A172 (cell line): ENCODE results near the gene RAB31. TPM values are rescaled to one million over a fixed set of nuclear protein-coding genes. Genes with fewer than 3 reads are reported as not detected.

ENCODE experiments used
- DNase-seq: peaks from one replicate; pipeline ENCODE4 v3.0.0-alpha.2; 2015; ENCODE audit warnings: low spot score
- total RNA-seq: library from RNA; depleted of rRNA; stranded (reverse); fragments of >200 nt; shearing (Covaris generic); gene quantifications from 2 replicates; pipeline ENCODE4 v1.2.3, GENCODE V29; 2014

RAB31 gene
- total RNA-seq, 1 experiment from 2014 or later = 27.9 TPM

- DNase-seq = no peak
Measured at GRCh38 chr18:9788860-9789259, 80.8 kb downstream of the RAB31 start.

GRCh38 chr18:9790261-9790660, 82.2 kb downstream of the RAB31 start:
- DNase-seq = no peak

GRCh38 chr18:9791991-9792390, 83.9 kb downstream of the RAB31 start:
- DNase-seq = no peak

- DNase-seq = no peak
Measured at GRCh38 chr18:9792565-9793245, 84.6 kb downstream of the RAB31 start.

GRCh38 chr18:9796011-9796410, 87.9 kb downstream of the RAB31 start:
- DNase-seq = no peak

GRCh38 chr18:9796935-9797549, 88.9 kb downstream of the RAB31 start:
- no peak for DNase-seq

- DNase-seq = no peak
Measured at GRCh38 chr18:9802175-9803062, 94.3 kb downstream of the RAB31 start.

GRCh38 chr18:9803063-9803697, 95.1 kb downstream of the RAB31 start:
- DNase-seq = no peak

- no peak for DNase-seq
Measured at GRCh38 chr18:9803698-9804516, 95.8 kb downstream of the RAB31 start.

- no peak for DNase-seq
Measured at GRCh38 chr18:9804517-9805104, 96.5 kb downstream of the RAB31 start.

GRCh38 chr18:9806905-9807304, 98.8 kb downstream of the RAB31 start:
- DNase-seq = no peak

GRCh38 chr18:9808295-9809241, 100.5 kb downstream of the RAB31 start:
- DNase-seq = peak; percentile 34

- DNase-seq = no peak
Measured at GRCh38 chr18:9809697-9810096, 101.6 kb downstream of the RAB31 start.

- peak; percentile 39 for DNase-seq
Measured at GRCh38 chr18:9810299-9810698, 102.2 kb downstream of the RAB31 start.

GRCh38 chr18:9810994-9811705, 103.0 kb downstream of the RAB31 start:
- DNase-seq = no peak

GRCh38 chr18:9811978-9812377, 103.9 kb downstream of the RAB31 start:
- no peak for DNase-seq

- peak; percentile 81 for DNase-seq
Measured at GRCh38 chr18:9814431-9814830, 106.3 kb downstream of the RAB31 start.

GRCh38 chr18:9817286-9817685, 109.2 kb downstream of the RAB31 start:
- DNase-seq = no peak
